Measurements from ENCODE around the gene ADAMTS16.

- TF ChIP-seq, protein P1, sequence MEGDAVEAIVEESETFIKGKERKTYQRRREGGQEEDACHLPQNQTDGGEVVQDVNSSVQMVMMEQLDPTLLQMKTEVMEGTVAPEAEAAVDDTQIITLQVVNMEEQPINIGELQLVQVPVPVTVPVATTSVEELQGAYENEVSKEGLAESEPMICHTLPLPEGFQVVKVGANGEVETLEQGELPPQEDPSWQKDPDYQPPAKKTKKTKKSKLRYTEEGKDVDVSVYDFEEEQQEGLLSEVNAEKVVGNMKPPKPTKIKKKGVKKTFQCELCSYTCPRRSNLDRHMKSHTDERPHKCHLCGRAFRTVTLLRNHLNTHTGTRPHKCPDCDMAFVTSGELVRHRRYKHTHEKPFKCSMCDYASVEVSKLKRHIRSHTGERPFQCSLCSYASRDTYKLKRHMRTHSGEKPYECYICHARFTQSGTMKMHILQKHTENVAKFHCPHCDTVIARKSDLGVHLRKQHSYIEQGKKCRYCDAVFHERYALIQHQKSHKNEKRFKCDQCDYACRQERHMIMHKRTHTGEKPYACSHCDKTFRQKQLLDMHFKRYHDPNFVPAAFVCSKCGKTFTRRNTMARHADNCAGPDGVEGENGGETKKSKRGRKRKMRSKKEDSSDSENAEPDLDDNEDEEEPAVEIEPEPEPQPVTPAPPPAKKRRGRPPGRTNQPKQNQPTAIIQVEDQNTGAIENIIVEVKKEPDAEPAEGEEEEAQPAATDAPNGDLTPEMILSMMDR (IDR thresholded peaks at IDR 0.05), result no peak
- no peak for TF ChIP-seq POLR2A (IDR thresholded peaks at IDR 0.05)
These were observed 39.5 kb downstream of the ADAMTS16 start for GRCh38 chr5:5179597-5179996.

Data from esophagus squamous epithelium (tissue), 4 donors.